Activated naive CD4-positive, alpha-beta T cell treated with Interleukin-2 at 50 U/mL for 16 hours (primary cell): Measurements from ENCODE around the gene CBFA2T3.

Source experiments
- DNase-seq: peaks from one replicate; pipeline ENCODE4 v3.0.0-alpha.2; 2020

Gene CBFA2T3

DNA sequence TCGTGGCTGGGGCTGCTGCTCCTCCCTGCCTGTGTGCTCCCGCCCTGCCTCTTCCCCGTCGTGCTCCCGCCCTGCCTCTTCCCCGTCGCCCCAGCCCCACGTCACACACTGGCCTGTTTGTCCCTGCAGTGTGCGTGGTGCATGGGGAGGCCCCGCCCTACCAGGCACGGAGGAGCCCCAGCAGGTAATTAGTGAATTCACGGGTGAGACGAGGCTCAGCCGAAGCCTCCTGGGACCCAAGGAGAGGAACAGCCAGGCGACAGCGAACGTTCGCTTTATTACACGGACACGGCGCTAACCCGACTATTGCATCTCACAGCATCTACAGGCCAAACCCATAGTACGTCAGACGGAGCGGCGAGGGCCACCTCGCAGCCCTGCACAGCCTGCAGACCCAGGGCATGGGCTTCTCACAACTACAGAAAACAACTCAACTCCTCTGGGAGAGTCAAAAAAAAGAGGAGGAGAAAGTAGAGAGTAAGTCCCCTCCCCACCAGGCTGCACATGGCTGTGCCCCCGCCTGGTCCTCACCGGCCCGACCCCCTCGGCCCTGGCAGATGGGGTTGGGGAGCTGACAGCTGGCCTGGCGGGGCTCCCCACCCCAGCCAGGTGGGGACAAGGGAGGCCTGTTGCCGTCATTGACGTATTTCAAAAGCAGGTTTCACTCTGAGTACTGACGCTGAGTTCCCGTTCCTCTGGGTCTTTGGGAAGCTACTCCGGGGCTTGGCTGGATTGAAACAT, 106.2 kb downstream of the CBFA2T3 start:
- DNase-seq = no peak

DNA sequence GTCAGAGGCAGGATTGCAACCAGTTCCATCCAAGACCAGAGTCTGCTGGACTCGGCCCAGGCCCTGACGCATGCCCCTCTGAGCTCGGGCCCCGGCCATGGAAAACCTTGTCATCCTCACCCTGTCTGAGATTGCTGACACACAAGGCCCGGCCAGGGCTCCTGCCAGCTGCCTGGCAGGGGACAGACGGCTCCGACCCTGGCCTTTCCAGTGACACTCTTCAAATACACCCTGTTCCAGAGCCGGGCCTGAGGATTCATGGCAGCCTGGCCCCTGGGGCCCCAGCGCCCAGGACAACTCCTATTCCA, 107.4 kb downstream of the CBFA2T3 start:
- no peak for DNase-seq

DNA sequence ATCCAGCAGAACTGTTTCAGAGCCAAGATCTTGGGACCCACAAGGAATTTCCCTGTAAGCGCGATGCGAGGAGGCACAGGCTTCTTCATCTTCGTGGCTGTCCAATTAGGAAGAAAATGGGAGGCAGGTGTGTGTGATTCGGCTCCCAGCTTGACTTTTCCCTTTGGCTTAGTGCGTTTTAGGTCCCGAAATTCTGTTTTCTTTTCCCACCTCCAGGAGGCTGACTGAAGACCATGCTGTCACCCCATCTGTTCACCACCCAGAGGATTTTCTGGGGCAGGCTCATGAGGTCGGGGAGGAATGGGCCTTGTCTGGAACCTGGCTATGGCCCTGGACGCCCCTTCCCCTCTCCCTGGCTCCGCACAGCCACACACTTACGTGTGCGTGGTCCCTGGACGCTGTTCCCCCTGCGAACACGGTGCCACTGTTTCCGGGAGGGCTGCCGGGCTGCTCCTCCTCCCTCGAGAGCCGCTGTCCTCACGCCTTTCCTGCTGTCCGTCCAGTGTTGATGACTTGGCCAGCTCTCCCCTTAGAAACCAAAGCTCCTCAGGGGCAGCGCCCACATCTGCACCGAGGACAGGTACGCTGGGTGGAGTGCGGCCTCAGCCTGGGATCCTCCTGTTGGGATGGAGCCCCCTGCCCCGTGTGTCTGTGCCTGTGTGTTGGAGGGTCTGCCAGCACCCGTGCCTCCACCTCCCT, 107.9 kb downstream of the CBFA2T3 start:
- DNase-seq = no peak

DNA sequence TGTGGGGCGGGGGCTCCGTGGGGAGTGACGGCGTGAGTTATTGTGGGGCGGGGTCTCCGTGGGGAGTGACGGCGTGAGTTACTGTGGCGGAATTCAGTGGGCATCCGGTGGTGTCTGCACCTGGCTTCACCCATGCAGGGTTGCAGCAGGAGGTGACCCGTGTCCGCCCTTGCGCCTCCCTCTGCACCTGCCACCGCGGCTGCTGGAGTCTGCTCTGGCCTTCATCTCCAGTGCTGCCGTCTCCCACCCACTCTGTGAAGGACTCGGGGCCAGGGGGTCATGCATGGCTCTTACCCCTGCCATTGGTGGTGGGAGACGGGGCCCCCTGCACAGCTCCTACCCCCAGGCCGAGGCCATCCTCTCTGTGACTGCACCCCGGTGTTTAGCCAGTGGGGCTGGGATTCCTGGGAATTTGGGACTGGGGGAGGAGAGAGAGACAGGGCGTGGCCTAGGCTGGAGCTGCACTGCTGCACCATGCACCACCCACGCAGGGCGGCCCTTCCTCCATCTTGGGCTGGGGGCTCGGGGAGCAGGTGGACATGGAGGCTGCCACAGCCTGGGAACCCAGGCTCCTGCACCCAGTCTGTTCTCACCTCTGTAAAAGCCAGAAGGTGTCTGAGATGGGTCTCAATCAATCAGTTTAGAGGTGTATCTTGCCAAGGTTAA, 109.3 kb downstream of the CBFA2T3 start:
- DNase-seq = no peak

- DNase-seq = no peak
Observed at GRCh38 chr16:88866151-88866920, 110.7 kb downstream of the CBFA2T3 start, which contains the start of gene PABPN1L. TSS of gene PABPN1L (minus strand) at chr16:88866660. CDS start at chr16:88866606, 54 bp downstream.

- DNase-seq = no peak
Observed at GRCh38 chr16:88865742-88866141, 111.3 kb downstream of the CBFA2T3 start.

- no peak for DNase-seq
Observed at GRCh38 chr16:88865310-88865709, 111.7 kb downstream of the CBFA2T3 start.

DNA sequence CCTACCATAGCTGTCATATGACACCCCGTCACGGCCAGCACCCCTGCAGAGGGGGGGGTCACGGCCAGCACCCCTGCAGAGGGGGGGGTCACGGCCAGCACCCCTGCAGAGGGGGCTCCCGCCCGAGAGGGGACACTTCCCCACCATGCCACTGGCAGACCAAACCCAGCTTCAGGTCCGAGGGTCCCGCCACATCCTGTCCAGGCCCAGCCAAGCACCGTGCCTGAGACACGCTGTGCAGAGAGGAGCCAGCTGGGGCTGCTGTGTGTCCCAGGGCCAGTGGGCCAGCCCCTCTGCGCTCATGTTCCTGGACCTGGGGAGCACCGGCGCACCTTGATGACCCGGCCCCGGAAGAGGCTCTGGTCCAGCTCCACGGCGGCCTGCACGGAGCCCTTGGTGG, 112.5 kb downstream of the CBFA2T3 start:
- no peak for DNase-seq

- no peak for DNase-seq
Observed at GRCh38 chr16:88864099-88864498, 112.9 kb downstream of the CBFA2T3 start.

- DNase-seq = no peak
Observed at GRCh38 chr16:88863426-88863825, 113.6 kb downstream of the CBFA2T3 start.

GRCh38 chr16:88862968-88863367, 114.0 kb downstream of the CBFA2T3 start:
- DNase-seq = no peak

- no peak for DNase-seq
Observed at GRCh38 chr16:88861359-88861758, 115.6 kb downstream of the CBFA2T3 start.

- no peak for DNase-seq
Observed at GRCh38 chr16:88859381-88860091, 117.5 kb downstream of the CBFA2T3 start.

- peak; percentile 80 for DNase-seq
Observed at GRCh38 chr16:88857728-88858339, 119.2 kb downstream of the CBFA2T3 start.

DNA sequence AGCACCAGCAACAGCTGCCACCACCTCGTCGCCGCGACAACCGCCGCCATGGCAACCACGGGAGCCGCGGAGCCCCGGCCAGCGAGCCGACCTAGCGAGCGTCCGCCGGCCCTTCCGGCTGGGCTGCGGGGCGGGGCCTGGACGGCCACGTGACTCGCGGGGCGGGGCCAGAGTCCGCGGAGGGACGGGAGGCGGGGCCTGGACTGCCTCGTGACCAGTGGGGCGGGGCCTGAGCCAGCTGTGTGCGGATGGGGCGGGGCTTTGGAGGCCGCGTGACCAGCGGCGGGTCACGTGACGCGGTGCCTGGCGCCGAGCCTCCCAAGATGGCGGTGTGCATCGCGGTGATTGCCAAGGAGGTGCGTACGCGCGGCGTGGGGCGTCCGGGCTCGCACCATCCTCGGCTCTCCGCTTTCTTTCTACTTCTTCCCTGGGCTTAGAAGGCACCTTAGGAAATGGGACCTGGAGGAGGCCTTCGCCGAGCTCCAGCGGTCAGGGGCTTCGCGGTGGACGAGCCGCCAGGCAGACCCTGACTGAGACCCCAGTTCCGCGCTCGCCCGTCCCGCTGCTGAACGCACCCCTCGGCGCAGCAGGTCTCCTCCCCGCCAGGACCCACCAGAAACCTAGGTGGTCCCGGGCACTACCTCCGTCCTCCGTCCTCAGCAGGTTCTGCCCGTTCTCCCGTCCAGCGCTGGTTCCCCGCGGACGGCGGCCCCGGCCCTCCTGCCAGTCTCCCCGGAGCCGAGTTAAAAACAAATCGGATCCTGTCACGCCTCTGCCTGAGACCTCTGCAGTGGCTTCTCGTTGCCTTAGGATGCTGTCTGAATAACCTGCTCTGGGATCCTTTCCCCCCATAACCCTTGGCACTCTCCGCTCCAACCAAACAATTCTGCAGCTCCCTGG, 119.9 kb downstream of the CBFA2T3 start, which contains the start of the genes GALNS and TRAPPC2L:
TSS of gene GALNS (minus strand) at position 120 of the 900 bp plus-strand sequence. CDS start at position 50, 70 bp downstream.
TSS of gene TRAPPC2L (plus strand) at position 300 of the 900 bp plus-strand sequence. CDS start at position 324, 24 bp downstream.
- peak; percentile 99 for DNase-seq

- DNase-seq = no peak
Observed at GRCh38 chr16:88856122-88856827, 120.7 kb downstream of the CBFA2T3 start.

GRCh38 chr16:88855736-88856121, 121.3 kb downstream of the CBFA2T3 start:
- DNase-seq = no peak

- no peak for DNase-seq
Observed at GRCh38 chr16:88855176-88855575, 121.8 kb downstream of the CBFA2T3 start.

- DNase-seq = peak; percentile 11
Observed at GRCh38 chr16:88854306-88855111, 122.5 kb downstream of the CBFA2T3 start.
